OCI-LY1 (cell line): Measurements from ENCODE around the gene BABAM2.

Experiments
- CTCF ChIP-seq: fragments of 200-600 bp; sonication (generic), shearing (Covaris generic); IDR thresholded peaks from 2 replicates; pipeline ENCODE4 v1.5.1; 2017; ENCODE audit warnings: mild to moderate bottlenecking, antibody characterized with exemption, low read length, moderate library complexity, mixed read lengths
- EZH2 ChIP-seq: fragments of 200-600 bp; sonication (generic), shearing (Covaris generic); IDR thresholded peaks from 2 replicates; pipeline ENCODE4 v1.8.0; 2017; ENCODE audit warnings: borderline replicate concordance, mixed run types, mild to moderate bottlenecking, antibody characterized with exemption, low read length, moderate library complexity, mixed read lengths

GRCh38 chr2:27885234-27885633, 5.3 kb upstream of the BABAM2 start:
- no peak for TF ChIP-seq CTCF
- no peak for TF ChIP-seq EZH2
